Activated T-helper 1 cell treated with anti-CD3 and anti-CD28 coated beads, Interleukin-12 subunit alpha, Interleukin-12 subunit beta, Interleukin-2, Interleukin-4 antibody, amounts not matched to agents 30 ng/mL and 10 ng/mL and 1 ng/mL, durations not matched to agents 14 hours and 24 hours and 36 hours (primary cell): ENCODE results near the gene ZAP70. TPM values are rescaled to one million over a fixed set of nuclear protein-coding genes. Genes with fewer than 3 reads are reported as not detected.

Experiments used
- DNase-seq: peaks from one replicate; pipeline ENCODE4 v3.0.0; 2021; ENCODE audit warnings: low spot score
- H3K27ac Mint-ChIP-seq: one replicate; pipeline ENCODE4 v1.8.0; 2021; ENCODE audit warnings: mild to moderate bottlenecking, mixed read lengths
- H3K27me3 Mint-ChIP-seq: one replicate; pipeline ENCODE4 v1.8.0; 2022; ENCODE audit warnings: mild to moderate bottlenecking, moderate library complexity, mixed read lengths; ENCODE audit not compliant: insufficient read depth
- H3K36me3 Mint-ChIP-seq: one replicate; pipeline ENCODE4 v1.8.0; 2021; ENCODE audit warnings: low read depth, mixed read lengths
- H3K4me1 Mint-ChIP-seq: one replicate; pipeline ENCODE4 v1.8.0; 2021; ENCODE audit warnings: low read depth, mixed read lengths
- H3K4me3 Mint-ChIP-seq: one replicate; pipeline ENCODE4 v1.8.0; 2021; ENCODE audit warnings: mild to moderate bottlenecking, moderate library complexity, mixed read lengths
- H3K9me3 Mint-ChIP-seq: one replicate; pipeline ENCODE4 v1.8.0; 2021; ENCODE audit warnings: mixed read lengths
- intact Hi-C: fragments of 100-400 bp; cut with micrococcal nuclease; formaldehyde crosslinking; loops from one replicate; pipeline ENCODE4 v1.15.1; 2024
- total RNA-seq: library from RNA; stranded (reverse); gene quantifications from 2 replicates; pipeline ENCODE4 v1.2.3, GENCODE V29; 2022

ZAP70 gene
- total RNA-seq, 1 donor from 2014 or later = 313 TPM

DNA sequence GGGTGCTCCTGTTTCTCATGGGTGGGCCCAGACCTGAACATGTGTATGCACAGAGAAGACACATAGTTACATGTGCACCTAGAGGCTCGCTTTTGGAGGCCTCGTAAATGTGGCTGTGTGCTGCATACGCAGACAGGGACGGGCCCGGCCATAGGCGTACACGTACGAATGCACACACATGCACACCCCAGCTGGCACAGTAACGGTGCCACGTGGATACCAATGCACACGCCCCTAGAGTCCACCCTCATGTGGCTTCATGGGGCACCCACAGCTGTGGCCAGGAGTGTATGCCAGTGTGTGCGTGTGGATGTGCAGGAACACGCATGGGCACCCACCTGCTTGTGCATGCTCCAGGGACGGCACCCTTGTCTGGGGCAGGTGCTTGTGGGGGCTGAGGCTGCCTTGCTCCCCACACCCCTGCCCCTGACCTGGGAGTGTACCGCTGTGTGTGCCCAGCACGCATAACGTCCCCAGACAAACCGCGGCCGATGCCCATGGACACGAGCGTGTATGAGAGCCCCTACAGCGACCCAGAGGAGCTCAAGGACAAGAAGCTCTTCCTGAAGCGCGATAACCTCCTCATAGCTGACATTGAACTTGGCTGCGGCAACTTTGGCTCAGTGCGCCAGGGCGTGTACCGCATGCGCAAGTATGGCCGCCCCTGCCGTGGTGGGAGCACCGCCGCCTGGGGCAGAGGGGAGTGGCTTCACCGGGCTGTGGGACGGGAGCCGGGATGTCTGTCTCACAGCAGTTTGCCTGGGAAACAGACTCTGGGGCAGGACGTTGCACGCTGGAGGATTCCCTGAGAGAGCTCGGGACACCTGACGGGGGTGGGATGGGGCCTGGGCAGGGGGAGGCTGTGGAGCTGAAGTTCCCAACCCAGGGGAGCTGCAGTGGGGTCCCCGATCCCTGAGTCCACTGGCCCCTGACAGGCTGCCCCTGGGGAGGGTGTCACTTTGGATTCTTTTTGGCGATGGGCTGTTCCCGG, 21.0 kb downstream of the ZAP70 start:
- no peak for DNase-seq
- peaks cover 14% of the 10 kb centered on the region for H3K4me1 Mint-ChIP-seq
- intact Hi-C loops = no loop called here
- peaks cover 51% of the 10 kb centered on the region for H3K36me3 Mint-ChIP-seq
- H3K9me3 Mint-ChIP-seq = peaks cover 4% of the 10 kb centered on the region
- H3K27ac Mint-ChIP-seq = no peak overlapping the region
- no peaks in the 10 kb centered on the region for H3K27me3 Mint-ChIP-seq
- H3K4me3 Mint-ChIP-seq = no peak overlapping the region

- Mint-ChIP-seq H3K4me1 (peaks cover 14% of the 10 kb centered on the region), H3K36me3 (peaks cover 44% of the 10 kb centered on the region), H3K27ac (no peak overlapping the region), H3K9me3 (no peaks in the 10 kb centered on the region), H3K4me3 (no peak overlapping the region), H3K27me3 (no peaks in the 10 kb centered on the region)
- DNase-seq = no peak
- intact Hi-C loops = no loop called here
These were observed 21.8 kb downstream of the ZAP70 start for GRCh38 chr2:97735161-97735561.

- H3K27me3 Mint-ChIP-seq = no peaks in the 10 kb centered on the region
- no peak overlapping the region for H3K4me3 Mint-ChIP-seq
- DNase-seq = no peak
- H3K4me1 Mint-ChIP-seq = peaks cover 22% of the 10 kb centered on the region
- intact Hi-C loops = no loop called here
- H3K9me3 Mint-ChIP-seq = no peaks in the 10 kb centered on the region
- H3K36me3 Mint-ChIP-seq = peaks cover 46% of the 10 kb centered on the region
- H3K27ac Mint-ChIP-seq = no peak overlapping the region
These were observed 22.8 kb downstream of the ZAP70 start for GRCh38 chr2:97736185-97736584.

DNA sequence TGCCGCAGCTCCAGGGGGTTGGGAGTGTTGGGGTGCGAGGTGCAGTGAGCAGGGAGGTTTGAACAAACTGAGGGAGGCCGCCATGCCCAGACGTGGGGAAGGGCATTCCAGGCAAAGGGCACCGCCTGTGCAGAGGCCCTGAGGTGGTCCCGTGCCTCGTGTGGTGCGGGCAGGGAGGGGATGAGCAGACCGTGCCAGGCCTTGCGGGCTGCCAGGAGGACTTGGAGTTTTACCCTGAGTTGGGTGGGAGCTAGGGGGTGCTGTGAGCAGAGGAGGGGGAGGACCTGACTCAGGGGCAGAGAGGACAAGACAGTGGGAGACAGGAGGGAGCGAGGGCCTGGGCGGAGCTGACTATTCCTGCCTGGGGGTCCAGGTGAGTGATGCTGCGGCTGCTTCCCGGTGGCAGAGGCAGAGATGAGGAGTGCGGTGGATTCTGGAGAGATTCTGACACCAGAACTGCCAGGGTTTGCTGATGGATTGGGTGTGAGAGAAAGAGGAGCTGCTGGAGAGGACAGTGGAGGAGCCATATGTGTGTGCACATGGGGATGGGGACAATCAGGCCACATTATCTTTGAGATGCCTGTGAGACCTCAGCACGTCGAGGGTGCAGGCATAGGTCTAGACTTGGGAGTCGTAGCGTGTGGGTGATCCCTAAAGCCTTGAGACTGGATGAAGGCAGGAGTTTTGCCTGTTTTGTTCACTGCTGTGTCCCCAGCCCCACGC, 23.4 kb downstream of the ZAP70 start:
- no peaks in the 10 kb centered on the region for H3K27me3 Mint-ChIP-seq
- no peak for DNase-seq
- intact Hi-C loops = no loop called here
- H3K9me3 Mint-ChIP-seq = no peaks in the 10 kb centered on the region
- peaks cover 22% of the 10 kb centered on the region for H3K4me1 Mint-ChIP-seq
- H3K4me3 Mint-ChIP-seq = no peak overlapping the region
- H3K27ac Mint-ChIP-seq = no peak overlapping the region
- H3K36me3 Mint-ChIP-seq = peaks cover 46% of the 10 kb centered on the region

- H3K4me3 Mint-ChIP-seq = no peak overlapping the region
- intact Hi-C loops = no loop called here
- no peaks in the 10 kb centered on the region for H3K9me3 Mint-ChIP-seq
- peaks cover 51% of the 10 kb centered on the region for H3K36me3 Mint-ChIP-seq
- no peak for DNase-seq
- no peak overlapping the region for H3K27ac Mint-ChIP-seq
- peaks cover 28% of the 10 kb centered on the region for H3K4me1 Mint-ChIP-seq
- no peaks in the 10 kb centered on the region for H3K27me3 Mint-ChIP-seq
These were observed 24.2 kb downstream of the ZAP70 start for GRCh38 chr2:97737421-97738178.

DNA sequence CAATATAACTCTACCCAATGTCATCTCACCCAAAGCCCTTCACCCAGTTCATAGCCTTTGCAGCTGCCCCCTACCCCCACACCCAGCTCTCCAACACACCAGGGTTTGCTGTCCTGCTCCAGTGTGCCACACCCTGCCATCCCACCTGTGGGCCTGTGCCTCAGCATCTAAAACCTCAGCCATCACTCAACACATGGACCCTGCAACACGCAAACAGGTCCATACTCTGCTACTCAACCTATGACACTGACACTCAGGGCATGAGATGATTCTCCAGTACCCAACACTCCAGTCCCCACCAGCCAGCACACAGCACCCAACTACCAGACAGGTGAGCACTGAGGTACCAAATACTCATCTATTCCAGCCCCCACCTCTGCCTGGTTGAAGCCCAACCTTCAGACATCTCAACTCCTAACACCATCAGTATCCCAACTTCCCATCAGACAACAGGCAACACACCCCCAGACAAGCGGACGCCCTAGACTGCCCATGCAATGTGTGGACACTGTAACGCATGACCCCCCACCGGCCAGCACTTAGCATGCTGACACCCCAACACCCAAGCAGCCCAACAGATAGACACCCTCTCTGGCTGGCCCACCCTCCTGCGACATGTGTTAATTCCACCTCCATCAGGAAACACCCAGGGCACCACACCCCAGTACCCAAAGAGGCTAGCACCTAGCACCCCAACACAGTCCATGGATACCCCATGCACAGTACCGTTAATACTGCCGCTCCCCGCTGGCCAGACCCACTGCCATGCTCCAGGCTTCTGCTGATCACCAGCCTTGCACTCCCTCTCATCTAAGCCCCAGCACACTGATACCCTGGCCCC, 25.0 kb downstream of the ZAP70 start:
- Mint-ChIP-seq H3K27me3 (no peaks in the 10 kb centered on the region), H3K4me3 (no peak overlapping the region), H3K9me3 (no peaks in the 10 kb centered on the region), H3K27ac (peak overlapping the region; percentile 63), H3K4me1 (peaks cover 36% of the 10 kb centered on the region), H3K36me3 (peaks cover 53% of the 10 kb centered on the region)
- no peak for DNase-seq
- intact Hi-C loops = no loop called here

GRCh38 chr2:97739020-97739892, 25.9 kb downstream of the ZAP70 start:
- intact Hi-C loops = no loop called here
- peaks cover 44% of the 10 kb centered on the region for H3K4me1 Mint-ChIP-seq
- H3K36me3 Mint-ChIP-seq = peaks cover 57% of the 10 kb centered on the region
- H3K27ac Mint-ChIP-seq = no peak overlapping the region
- no peak overlapping the region for H3K4me3 Mint-ChIP-seq
- H3K9me3 Mint-ChIP-seq = no peaks in the 10 kb centered on the region
- DNase-seq = no peak
- no peaks in the 10 kb centered on the region for H3K27me3 Mint-ChIP-seq

- H3K27ac Mint-ChIP-seq = no peak overlapping the region
- DNase-seq = no peak
- intact Hi-C loops = loop anchor here (1.0 to 2.0 kb wide), 2 partner anchors 8 to 645 kb away; no protein-coding TSS in a partner anchor
- no peak overlapping the region for H3K4me3 Mint-ChIP-seq
- H3K27me3 Mint-ChIP-seq = no peaks in the 10 kb centered on the region
- peaks cover 49% of the 10 kb centered on the region for H3K4me1 Mint-ChIP-seq
- H3K36me3 Mint-ChIP-seq = peaks cover 59% of the 10 kb centered on the region
- no peaks in the 10 kb centered on the region for H3K9me3 Mint-ChIP-seq
These were observed 26.5 kb downstream of the ZAP70 start for GRCh38 chr2:97739893-97740245.

DNA sequence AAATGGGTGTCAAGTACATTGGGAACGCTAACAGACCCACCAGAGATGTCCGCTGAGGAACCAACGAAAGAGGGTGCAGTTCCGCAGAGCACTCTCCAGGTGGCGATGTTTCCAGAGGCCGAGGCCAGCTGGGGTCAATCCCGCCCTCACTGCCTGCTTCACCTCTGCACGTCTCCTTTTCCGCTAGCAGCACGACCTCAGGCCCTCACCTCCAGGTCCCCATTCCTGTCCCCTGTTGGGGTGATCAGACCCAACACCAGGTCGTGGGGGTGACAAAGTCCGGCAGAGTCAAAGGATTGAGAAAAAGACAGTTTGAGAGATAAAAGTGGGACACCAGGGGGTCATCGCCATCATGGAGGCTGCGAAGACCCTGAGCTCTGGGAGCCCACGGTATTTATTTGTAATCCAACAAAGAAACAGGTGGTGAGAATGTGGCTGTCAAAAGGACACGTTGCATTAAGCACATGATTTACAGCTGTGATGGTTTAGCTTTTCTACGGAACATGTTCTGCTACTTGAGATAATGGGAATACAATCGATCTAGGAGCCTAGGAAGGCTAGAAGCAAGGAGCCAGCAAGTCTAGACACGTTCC, 27.3 kb downstream of the ZAP70 start:
- DNase-seq = no peak
- Mint-ChIP-seq H3K27me3 (no peaks in the 10 kb centered on the region), H3K9me3 (no peaks in the 10 kb centered on the region), H3K27ac (peak overlapping the region; percentile 18), H3K36me3 (peaks cover 58% of the 10 kb centered on the region), H3K4me3 (no peak overlapping the region), H3K4me1 (peaks cover 56% of the 10 kb centered on the region)
- intact Hi-C loops = loop anchor here (1.0 to 2.0 kb wide), 2 partner anchors 8 to 644 kb away; no protein-coding TSS in a partner anchor

DNA sequence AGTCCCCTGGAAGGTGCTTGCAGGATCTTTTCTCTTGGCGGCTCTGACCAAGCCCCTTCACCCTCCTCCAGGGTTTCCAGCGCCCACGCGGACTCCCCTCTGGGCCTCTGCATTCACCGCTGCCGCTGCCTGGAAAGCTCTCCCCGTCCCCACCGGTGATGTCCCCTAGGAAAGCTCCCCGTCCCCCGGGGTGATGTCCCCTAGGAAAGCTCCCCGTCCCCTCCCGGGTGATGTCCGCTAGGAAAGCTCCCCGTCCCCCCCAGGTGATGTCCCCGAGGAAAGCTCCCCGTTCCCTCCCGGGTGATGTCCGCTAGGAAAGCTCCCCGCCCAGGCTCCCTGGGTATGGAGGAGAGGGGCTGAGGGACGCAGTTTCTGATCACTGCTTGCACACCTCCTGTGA, 27.9 kb downstream of the ZAP70 start:
- Mint-ChIP-seq H3K9me3 (no peaks in the 10 kb centered on the region), H3K4me1 (peaks cover 61% of the 10 kb centered on the region), H3K36me3 (peaks cover 59% of the 10 kb centered on the region), H3K4me3 (peak overlapping the region; percentile 45), H3K27ac (no peak overlapping the region), H3K27me3 (no peaks in the 10 kb centered on the region)
- DNase-seq = no peak
- intact Hi-C loops = loop anchor here (2.0 kb wide), 1 partner anchor 644 kb away; no protein-coding TSS in a partner anchor

GRCh38 chr2:97741686-97742085, 28.3 kb downstream of the ZAP70 start:
- DNase-seq = no peak
- H3K4me3 Mint-ChIP-seq = peak overlapping the region; percentile 45

More at GRCh38 chr2:97741686-97742085, 28.3 kb downstream of the ZAP70 start:
- intact Hi-C loops = loop anchor here (2.0 kb wide), 1 partner anchor 643 kb away; no protein-coding TSS in a partner anchor
- Mint-ChIP-seq H3K27me3 (no peaks in the 10 kb centered on the region), H3K9me3 (no peaks in the 10 kb centered on the region), H3K36me3 (peaks cover 56% of the 10 kb centered on the region), H3K4me1 (peaks cover 66% of the 10 kb centered on the region), H3K27ac (peak overlapping the region; percentile 75)
